NCI-H82 treated with DMSO at 0.1 percent for 48 hours (cell line): ENCODE measurements around the gene CALM3.
"Not testable (repeated sequence)": the region's sequence is repeated elsewhere in the genome, so short reads cannot be mapped to it uniquely, and the experiment has no call there.

Experiments used
- DNase-seq: peaks from one replicate; lab custom pipeline; 2025; ENCODE audit not compliant: unreplicated experiment; lab: John Stamatoyannopoulos, UW

The CALM3 gene

DNA sequence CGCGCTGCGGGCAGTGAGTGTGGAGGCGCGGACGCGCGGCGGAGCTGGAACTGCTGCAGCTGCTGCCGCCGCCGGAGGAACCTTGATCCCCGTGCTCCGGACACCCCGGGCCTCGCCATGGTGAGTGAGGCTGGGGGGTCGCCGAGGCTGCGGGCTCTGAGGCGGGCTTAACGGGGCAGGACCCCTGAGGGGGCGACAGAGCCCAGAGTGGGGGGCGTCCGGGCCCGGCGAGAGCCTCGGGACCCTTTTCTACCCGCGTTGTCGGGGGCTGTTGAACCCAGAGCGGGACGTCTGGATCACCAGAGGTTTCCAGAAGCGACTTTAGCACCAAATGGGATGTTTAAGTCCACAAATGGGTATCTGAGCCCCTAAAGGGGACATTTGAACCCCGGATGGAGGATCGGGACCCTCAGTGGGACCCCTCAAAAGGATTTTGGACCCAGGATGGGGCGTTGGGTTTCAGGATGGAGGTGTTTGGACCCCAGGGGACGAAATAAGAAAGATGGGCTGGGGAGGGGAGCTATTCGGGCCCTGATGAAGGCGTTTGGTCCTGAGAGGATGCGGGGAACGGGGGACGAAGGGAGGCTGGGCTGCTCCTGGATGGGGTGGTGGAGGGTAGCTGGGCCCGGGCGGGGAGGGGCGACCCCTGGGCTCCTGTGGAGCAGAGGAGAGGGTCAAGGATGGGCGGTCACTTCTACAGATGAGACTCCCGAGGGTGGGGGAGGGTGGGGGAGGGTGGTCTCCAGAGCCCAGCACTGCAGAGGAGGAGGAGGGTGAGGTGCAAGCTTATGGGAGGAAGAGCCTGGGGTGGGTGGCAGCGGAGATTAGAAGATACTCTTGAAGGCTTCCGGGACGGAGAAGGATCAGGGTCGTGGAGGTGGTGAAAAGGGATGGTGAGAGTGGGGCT lies at the start of gene CALM3:
TSS of gene CALM3 (plus strand) at position 13 of the 907 bp plus-strand sequence. CDS start at position 118, 105 bp downstream.
- DNase-seq, result peak; percentile 31

DNA sequence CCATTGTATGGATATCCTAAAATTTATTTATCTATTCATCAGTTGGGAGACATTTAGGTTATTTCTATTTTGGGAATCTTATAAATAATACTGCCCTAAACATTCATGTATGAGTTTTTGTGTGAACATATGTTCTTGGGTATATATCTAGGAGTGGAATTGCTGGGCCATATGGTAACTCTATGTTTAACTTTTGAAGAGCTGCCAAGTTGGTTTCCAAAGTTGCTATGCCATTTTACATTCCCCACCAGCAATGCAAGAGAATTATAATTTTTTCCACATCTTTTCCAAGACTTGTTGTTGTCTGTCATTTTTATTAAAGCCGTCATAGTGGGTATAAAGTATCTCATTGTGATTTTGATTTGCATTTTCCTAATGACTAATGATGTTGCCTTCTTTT lies 48.2 kb upstream of the CALM3 start:
- no peak for DNase-seq

DNA sequence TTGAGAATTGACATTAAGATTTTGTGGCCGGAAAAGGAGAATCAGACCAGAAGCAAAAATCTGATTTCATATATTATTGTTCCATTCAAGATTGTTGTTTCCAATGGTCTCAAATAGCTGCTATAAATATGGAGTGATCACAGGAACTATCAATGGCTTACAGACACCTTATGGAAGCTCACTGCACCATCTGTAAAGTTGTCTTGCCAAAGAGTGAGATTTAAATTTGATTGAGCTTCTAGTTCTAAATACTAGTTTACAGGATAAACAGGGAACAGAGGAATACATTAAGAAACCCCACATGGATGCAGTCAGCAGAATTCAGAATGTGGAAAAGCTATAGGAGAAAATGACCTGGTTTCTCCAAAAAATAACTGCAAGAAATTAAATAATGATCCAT lies 47.0 kb upstream of the CALM3 start:
- no peak for DNase-seq

DNA sequence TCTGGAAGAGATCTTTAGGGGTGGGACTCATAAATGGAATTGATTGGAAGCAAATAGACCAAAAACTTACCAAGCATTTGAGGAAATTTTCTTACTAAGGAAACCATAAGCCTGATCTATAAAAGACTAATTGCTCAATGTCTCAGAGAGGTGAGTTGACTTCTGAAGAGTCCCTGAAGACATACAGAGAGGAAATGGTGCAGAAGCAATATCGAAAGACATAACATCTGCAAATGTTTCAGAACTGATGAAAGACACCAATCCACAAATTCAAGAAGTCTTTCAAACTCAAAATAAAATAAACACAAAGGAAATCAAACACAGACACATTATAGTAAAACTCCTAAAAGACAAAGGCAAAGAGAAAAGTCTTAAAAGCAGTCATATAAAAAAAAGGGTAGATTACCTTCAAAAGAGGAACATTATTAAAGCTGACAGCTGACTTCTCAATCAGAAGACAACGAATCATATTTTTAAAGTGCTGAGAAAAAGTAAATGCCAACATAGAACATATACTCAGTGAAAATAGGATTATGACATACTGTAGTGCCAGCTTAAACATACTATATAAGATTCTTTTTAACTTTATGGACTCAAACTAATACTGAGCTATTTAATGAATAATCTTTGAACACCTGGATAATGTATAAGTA lies 45.4 kb upstream of the CALM3 start:
- DNase-seq, result no peak

DNA sequence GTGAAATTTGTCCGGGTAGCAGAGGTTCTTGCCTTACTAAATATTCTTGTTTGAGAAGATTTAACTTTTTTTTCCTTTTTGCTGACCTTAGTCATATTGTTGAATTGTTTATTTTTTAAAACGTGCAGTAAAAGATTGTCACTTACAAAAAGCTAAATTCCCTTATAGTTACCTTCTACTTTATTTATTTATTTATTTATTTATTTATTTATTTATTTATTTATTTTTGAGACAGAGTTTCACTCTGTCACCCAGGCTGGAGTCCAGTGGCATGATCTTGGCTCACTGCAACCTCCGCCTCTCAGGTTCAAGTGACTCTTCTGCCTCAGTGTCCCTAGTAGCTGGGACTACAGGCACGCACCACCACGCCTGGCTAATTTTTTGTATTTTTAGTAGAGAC lies 44.7 kb upstream of the CALM3 start:
- not testable (repeated sequence) for DNase-seq

DNA sequence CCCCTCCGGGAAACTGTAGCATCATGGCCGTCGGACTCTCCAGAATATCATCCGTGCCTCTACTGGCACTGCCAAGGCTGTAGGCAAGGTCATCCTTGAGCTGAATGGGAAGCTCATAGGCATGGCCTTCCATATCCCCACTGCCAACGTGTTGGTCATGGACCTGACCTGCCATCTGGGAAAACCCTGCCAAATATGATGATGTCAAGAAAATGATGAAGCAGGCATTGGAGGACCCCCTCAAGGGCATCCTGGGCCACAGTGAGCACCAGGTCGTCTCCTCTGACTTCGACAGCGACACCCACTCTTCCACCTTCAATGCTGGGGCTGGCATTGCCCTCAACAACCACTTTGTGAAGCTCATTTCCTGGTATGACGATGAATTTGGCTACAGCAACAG lies 41.9 kb upstream of the CALM3 start:
- DNase-seq, result no peak

DNA sequence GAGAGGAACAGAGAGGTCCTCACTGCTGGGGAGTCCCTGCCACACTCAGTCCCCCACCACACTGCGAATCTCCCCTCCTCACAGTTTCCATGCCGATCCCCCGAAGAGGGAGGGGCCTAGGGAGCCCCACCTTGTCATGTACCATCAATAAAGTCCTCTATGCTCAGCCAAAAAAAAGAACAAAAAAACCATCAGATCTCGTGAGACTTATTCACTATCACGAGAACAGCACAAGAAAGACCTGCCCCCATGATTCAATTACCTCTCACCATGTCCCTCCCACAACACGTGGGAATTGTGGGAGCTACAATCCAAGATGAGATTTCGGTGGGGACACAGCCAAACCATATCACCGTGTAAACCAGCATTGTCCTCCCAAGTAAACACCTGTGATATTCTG lies 41.5 kb upstream of the CALM3 start:
- not testable (repeated sequence) for DNase-seq

DNA sequence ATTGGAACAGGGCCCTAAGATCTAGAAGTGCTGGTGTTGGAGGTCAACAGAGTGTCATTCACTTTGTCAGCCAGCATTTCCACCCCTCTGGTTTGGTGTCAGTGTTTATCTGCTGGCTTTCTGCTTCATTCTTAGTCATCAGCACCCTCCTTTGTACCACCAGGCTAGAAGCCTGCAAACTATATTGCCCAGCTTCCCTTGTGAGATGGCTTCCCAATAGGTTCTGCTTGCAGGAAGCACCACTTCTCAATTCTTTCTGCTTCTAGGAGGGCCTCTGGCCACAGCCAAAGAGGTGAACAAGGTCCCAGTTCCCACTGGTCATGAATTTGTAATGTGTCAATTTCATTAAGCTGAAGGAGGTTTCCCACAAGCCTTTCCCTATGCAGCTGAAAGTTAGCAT lies 36.4 kb upstream of the CALM3 start:
- no peak for DNase-seq

DNA sequence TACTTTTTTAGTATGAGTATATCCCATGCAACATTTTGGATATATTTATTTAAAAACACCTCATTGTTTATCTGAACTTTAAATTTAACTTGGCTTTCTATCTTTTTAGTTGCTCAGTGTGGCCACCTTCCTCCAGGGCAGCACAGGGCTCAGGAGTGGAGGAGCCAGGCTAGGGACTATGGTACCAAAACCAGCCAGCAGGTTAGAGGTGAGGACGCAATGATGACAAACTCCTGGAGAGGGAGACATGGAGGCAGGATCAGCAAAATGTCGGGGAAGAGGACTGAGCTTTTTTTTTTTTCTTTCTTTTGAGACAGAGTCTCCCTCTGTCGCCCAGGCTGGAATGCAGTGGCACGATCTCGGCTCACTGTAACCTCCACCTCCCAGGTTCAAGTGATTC lies 29.6 kb upstream of the CALM3 start:
- peak; percentile 39 for DNase-seq

DNA sequence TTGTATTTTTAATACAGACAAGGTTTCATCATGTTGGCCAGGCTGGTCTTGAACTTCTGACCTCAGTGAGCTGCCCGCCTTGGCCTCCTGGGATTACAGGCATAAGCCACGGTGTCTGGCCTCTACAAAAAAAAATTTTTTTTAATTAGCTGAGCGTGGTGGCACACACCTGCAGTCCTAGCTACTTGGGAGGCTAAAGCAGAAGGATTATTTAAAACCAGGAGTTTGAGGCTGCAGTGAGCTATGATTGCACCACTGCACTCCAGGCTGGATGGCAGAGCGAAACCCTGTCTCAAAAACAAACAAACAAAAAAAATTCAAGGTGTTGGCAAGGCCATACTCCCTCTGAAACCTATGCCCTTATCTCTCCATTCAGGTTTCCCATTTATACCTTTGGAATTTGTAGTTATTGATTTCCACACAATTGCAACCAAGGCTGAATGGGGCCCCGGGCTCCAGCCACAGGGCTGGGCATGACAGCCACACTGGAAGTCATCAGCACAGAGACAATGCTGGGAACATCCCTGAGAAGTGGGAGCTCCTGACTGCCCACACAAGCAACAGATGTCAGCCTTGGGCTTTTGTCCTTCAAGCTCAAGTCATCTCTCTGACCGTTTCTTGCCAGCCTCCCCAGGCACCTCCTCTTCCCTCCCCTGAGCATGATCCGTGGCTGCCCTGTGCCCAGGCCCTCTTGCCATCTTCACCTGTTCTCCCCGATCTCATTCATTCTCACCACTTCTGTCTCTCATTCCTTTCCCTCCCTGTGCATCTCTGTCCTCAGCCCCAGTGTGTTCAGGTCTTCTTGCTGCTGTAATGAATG lies 27.2 kb upstream of the CALM3 start:
- peak; percentile 75 for DNase-seq

DNA sequence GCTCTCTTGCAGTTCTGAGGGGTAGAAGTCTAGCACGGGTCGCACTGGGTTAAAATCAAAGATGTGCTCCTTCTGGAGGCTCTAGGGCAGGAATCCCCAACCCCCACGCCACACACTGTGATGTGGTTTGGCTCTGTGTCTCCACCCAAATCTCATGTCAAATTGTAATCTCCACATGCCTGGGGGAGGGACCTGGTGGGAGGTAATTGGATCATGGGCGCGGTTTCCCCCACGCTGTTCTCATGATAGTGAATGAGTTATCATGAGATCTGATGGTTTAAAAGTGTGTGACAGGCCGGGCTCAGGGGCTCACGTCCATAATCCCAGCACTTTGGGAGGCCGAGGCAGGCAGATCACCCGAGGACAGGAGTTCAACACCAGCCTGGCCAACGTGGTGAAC lies 26.6 kb upstream of the CALM3 start:
- peak; percentile 77 for DNase-seq

DNA sequence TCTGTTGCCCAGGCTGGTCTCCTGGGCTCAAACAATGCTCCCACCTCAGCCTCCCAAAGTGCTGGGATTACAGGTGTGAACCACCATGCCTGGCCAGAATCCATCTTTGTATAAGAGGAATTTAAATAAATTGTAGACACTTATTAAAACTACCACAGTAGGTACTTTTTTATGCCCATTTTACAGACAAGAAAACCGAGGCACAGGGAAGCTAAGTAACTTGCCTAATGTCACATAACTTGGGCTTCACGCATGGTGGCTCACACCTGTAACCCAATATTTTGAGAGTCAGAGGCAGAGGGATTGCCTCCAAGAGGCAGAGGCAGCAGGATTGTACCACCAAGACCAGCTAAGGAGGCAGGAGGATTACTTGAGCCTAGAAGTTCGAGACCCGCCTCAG lies 22.7 kb upstream of the CALM3 start:
- no peak for DNase-seq

DNA sequence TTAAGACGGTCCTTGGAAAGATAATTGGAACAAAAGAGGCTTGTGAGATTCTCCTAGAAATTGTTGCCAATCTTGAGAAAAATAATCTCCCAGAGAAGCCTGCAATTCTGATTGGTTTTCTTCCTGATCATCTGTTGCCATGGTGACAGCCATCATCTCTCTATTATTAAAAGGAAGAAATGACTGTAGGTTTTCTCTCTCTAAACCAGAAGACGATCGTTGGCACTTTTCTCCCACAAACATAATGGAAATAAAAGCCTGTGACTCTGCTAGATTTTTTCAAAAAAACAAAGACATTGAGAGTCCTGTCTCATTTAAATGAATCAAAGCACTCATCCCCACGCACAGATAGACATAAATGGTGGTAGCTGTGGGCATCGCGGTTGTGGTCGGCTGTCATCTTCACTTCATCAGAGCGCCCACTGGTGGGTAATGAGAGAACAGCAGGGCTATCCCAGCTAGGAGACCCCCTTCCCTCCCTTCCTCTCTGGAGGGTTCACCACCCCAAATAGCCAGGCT lies 21.7 kb upstream of the CALM3 start:
- no peak for DNase-seq

DNA sequence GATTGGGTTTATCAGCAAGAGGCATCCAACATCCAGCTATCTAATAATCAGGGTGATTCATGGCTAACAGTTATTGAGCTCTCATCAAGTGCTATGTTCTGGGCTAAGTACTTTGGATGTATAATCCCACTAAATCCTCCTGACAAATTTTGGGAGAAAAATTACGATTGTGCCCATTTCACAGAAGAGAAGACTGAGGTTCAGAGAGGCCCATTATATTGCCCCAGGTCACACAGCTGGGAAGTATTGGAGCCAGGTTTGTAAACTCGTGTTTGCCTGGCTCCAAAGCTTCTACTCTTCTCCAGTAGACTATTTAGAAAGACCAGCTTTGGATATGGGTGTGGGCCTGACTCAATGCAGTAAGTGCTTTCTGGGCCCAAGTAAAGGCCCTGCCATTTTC lies 20.9 kb upstream of the CALM3 start:
- no peak for DNase-seq

DNA sequence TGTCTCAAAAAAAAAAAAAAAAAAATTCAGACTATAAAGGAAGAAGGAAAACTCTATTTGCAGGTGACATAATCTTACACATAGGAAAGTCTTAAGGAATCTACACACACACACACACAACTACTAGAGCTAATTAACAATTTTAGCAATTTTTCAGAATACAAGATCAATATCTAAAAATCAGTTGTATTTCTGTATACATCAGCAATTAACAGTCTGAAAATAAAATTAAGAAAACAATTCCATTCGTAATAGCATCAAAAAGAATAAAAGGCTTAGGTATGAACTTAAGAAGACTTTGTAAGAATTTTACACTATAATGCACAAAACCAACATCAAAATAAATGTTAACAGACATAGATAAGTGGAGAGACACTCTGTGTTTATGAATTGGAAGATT lies 15.6 kb upstream of the CALM3 start:
- DNase-seq, result no peak

DNA sequence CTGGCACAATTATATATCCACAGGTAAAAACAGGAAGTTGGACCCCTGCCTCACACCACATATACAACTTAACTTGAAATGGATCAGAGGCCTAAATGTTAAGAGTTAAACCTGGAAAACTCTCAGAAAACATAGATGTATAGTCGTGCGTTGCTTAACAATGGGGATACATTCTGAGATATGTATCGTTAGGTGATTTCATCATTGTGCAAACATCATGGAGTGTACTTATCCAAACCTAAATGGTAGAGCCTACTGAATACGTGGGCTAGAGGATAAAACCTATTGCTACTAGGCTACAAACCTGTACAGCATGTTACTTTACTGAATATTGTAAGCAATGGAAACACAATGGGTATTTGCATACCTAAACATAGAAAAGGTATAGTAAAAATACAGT lies 14.8 kb upstream of the CALM3 start:
- DNase-seq, result no peak

DNA sequence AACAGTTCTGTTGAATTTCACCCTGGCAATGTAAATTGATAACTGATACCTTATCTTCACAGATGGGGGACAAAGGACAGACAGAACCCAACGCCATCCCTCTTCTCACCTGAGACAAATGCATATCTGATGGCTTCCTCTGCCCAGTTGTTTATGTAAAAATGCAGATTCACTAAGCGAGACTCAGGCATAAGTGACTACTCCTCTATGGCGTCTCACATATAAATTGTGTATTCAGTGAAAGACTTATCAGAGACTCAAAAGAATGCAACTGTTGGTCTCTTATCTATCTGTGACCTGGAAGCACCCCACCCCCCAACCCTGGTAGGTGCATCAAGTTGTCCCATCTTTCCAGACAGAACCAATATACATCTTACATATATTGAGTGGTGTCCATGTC lies 13.3 kb upstream of the CALM3 start:
- no peak for DNase-seq

DNA sequence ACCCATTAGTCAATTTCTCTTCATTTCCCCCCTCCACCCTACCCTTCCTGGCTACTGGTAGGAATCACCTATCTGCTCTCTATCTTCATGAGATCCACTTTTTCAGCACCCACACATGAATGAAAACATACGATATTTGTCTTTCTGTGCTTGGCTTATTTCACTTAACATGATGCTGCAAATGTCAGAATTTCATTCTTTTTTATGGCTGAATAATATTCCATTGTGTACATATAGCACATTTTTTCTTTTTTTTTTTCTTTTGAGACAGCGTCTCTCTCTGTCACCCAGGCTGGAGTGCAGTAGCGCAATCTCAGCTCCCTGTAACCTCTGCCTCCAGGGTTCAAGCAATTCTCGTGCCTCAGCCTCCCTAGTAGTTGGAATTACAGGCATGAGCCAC lies 9.9 kb upstream of the CALM3 start:
- DNase-seq, result no peak

DNA sequence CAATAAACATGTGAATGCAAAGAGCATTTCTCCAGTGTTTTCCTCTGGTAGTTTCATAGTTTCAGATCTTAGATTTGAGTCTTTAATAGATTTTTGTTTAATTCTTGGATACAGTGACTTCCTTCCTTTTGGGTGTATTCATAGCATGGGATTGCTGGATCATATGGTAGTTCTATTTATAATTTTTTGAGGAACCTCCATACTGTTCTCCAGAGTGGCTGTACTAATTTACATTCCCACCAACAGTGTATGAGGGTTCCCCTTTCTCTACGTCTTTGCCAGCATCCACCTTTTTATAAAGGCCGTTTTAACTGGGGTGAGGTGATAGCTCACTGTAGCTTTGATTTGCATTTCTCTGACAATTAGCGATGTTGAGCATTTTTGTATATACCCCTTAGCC lies 9.3 kb upstream of the CALM3 start:
- no peak for DNase-seq

DNA sequence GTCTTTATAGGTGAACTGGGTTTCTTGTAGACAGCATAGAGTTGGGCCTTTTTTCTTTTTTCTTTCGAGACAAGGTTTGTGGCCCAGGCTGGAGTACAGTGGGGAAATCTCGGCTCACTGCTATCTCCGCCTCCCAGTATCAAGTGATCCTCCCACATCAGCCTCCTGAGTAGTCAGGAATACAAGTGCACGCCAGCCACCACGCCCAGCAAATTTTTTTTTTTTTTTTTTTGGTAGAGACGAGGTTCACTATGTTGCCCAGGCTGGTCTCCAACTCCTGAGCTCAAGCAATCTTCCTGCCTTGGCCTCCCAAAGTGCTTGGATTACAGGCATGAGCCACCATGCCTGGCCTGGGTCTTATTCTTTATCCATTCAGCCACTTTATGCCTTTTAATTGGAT lies 5.1 kb upstream of the CALM3 start:
- DNase-seq, result no peak

DNA sequence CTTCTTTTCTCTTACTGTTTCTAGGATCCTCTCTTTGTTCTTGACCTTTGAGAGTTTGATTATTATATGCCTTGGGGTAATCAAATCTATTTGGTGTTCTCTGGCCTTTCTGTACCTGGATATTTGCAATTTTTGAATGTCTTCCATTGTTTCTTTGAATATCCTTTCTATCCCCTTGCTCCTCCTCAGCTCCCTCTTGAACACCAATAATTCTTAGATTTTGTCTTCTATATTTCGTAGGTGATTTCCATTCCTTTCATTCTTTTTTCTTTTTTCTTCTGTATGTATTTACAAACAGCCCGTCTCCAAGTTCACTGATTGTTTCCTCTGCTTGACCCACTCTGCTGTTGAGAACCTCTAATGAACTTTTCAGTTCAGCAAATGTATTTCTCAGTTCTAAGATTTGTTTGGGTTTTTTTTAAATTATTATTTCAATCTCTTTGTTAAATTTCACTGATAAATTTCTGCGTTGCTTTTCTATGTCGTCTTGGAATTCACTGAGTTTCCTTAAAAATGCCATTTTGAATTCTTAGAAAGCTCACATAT lies 2.7 kb upstream of the CALM3 start:
- DNase-seq, result no peak
